ENCODE measurements around the gene NR1D2. TPM values are rescaled to one million over a fixed set of nuclear protein-coding genes. Genes with fewer than 3 reads are reported as not detected.

NR1D2 gene
- total and polyA plus RNA-seq, 8 donors, result 4.9 to 26.2 (median 13.5) TPM

GRCh38 chr3:23981955-23982354 is 36.9 kb downstream of the NR1D2 start:
- no peaks in the 10 kb centered on the region for H3K27me3 ChIP-seq
- peak in 1 of 4 donors; percentile 49 for ATAC-seq
- peaks cover 0 to 10% (median 6%) of the 10 kb centered on the region in 3 donors for H3K4me1 ChIP-seq
- intact Hi-C loops (cut with DNase I), result loop anchor here in 1 of 3 donors (10.0 kb wide), 1 partner anchor 263 kb away; no protein-coding TSS in a partner anchor
- WGBS, 2 donors, result 71 to 85% methylated on average over 5 of the region's 5 CpGs
- H3K36me3 ChIP-seq, result peaks cover 0 to 3% (median 0%) of the 10 kb centered on the region in 3 donors
- DNase-seq, result no peak
- no peak for FAIRE-seq
- H3K9me3 ChIP-seq, result no peaks in the 10 kb centered on the region
- H3K27ac ChIP-seq, result no peak overlapping the region
- no peak overlapping the region for H3K4me3 ChIP-seq
- TF ChIP-seq CTCF (IDR thresholded peaks at IDR 0.05), result no peak

DNA sequence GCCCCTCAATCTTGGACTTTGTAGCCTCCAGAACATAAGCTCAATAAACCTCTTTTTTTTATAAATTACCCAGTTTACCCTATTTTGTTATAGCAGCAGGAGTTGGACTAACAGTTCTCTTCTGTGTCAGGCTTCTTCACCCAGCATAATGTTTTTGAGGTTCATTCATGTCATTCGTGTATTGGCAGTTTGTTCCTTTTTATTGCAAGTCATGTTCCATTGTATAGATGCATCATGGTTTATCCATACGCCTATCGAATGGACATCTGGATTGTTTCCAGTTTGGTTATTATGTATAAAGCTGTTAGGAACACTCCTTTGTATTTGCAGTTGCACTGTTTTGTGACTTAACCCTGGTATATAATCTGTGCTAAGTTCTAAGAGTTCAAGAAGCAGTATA is 39.8 kb downstream of the NR1D2 start:
- WGBS, 2 donors, result 92 to 93% methylated on average over 3 of the region's 3 CpGs
- no peak for DNase-seq
- no peak for FAIRE-seq

GRCh38 chr3:23985747-23986544 is 40.9 kb downstream of the NR1D2 start:
- Histone ChIP-seq H3K4me1 (no peaks in the 10 kb centered on the region), H3K9me3 (no peaks in the 10 kb centered on the region), H3K27ac (no peak overlapping the region), H3K27me3 (no peaks in the 10 kb centered on the region), H3K4me3 (no peak overlapping the region), H3K36me3 (no peaks in the 10 kb centered on the region)
- intact Hi-C loops (cut with DNase I), result loop anchor here in 1 of 3 donors (10.0 kb wide), 1 partner anchor 259 kb away; no protein-coding TSS in a partner anchor
- TF ChIP-seq CTCF (IDR thresholded peaks at IDR 0.05), result no peak
- FAIRE-seq, result no peak
- WGBS, 2 donors, result 81 to 93% methylated on average over 1 of the region's 1 CpG
- no peak for ATAC-seq
- DNase-seq, result no peak

More for the DNA sequence above, 39.8 kb downstream of the NR1D2 start:
- intact Hi-C loops (cut with DNase I), result loop anchor here in 1 of 3 donors (10.0 kb wide), 1 partner anchor 260 kb away; no protein-coding TSS in a partner anchor
- TF ChIP-seq CTCF (IDR thresholded peaks at IDR 0.05), result no peak
- Histone ChIP-seq H3K27ac (no peak overlapping the region), H3K4me3 (no peak overlapping the region), H3K36me3 (no peaks in the 10 kb centered on the region), H3K9me3 (no peaks in the 10 kb centered on the region), H3K4me1 (peaks cover 0 to 2% (median 0%) of the 10 kb centered on the region in 3 donors), H3K27me3 (no peaks in the 10 kb centered on the region)
- no peak for ATAC-seq

GRCh38 chr3:23987356-23987755 is 42.3 kb downstream of the NR1D2 start:
- no peak for TF ChIP-seq CTCF (IDR thresholded peaks at IDR 0.05)
- Histone ChIP-seq H3K36me3 (no peaks in the 10 kb centered on the region), H3K9me3 (no peaks in the 10 kb centered on the region), H3K27ac (no peak overlapping the region), H3K4me3 (no peak overlapping the region), H3K4me1 (no peaks in the 10 kb centered on the region), H3K27me3 (no peaks in the 10 kb centered on the region)
- 86 to 91% methylated on average over 8 of the region's 8 CpGs for WGBS, 2 donors
- intact Hi-C loops (cut with DNase I), result loop anchor here in 1 of 3 donors (10.0 kb wide), 1 partner anchor 257 kb away; no protein-coding TSS in a partner anchor
- FAIRE-seq (no peak), DNase-seq (no peak), ATAC-seq (no peak)

- DNase-seq (no peak), FAIRE-seq (no peak), ATAC-seq (no peak)
- Histone ChIP-seq H3K27ac (no peak overlapping the region), H3K27me3 (no peaks in the 10 kb centered on the region), H3K36me3 (no peaks in the 10 kb centered on the region), H3K9me3 (no peaks in the 10 kb centered on the region), H3K4me3 (no peak overlapping the region), H3K4me1 (no peaks in the 10 kb centered on the region)
- TF ChIP-seq CTCF (IDR thresholded peaks at IDR 0.05), result no peak
- 88 to 92% methylated on average over 3 of the region's 3 CpGs for WGBS, 2 donors
- intact Hi-C loops (cut with DNase I), result loop anchor here in 1 of 3 donors (10.0 kb wide), 2 partner anchors 244 to 694 kb away; no protein-coding TSS in a partner anchor
Measured at GRCh38 chr3:23991306-23991682, 46.2 kb downstream of the NR1D2 start.
